Measurements from ENCODE around the gene TMEM263.

Gene TMEM263

DNA sequence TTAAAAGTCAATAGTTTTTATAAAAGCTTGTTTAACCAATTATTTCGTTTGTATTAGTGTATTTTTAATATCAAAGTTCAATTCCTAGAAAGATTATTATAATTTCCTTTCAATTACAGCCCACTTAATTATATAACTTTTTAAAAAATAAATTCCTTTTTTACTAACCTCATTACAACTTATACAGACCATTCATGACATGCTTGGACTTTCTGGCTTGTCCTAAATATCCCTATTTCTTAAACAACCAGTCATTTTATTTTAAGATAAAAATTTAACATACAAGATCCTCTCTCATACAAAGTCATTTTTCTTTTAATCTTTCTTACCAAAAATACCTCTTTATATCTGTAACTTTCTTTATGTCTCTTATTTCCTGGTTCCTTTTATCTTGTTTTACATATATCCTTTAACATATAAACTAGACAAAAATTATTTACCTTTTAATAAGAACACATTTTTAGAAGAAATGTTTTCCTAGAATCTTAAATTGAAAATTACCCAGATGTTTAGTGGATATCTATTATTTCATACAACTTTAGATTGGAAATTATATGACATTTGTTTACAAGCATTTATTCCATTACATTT is 10.4 kb upstream of the TMEM263 start:
- no peak for DNase-seq (ENCODE audit: extremely low read depth in 1 of 2, low read depth in 1 of 2)

DNA sequence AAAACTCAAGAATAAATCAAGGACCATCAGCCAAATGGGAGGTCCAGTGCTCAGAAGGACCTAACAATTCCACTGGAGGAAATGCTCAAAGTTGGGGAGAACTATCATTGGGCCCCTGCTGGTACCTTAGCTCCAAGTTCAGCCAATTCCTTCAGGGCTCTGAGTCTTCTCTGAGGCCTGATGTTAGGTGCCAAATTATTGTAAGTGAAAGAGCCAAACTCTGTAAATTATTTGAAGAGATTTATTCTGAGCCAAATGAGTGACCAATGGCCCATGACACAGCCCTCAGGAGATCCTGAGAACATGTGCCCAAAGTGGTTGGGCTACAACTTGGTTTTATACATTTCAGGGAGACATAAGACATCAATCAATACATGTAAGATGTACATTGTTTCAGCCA is 8.2 kb upstream of the TMEM263 start:
- no peak for DNase-seq (ENCODE audit: extremely low read depth in 1 of 2, low read depth in 1 of 2)

DNA sequence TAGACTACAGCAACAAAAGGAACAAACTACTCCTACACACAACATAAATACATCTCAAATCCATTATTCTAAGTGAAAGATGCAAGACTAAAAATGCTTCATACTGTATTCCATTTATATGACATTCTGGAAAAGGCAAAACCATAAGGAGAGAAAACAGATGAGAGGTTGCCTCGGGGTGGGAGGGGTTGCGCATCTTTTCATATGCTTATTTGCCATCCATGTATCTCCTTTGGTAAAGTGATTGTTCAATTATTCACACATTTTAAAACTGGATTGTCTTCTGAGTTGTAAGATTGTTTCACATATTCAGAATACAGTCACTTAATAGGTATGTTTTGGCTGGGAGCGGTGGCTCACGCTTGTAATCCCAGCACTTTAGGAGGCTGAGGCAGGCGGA is 5.1 kb upstream of the TMEM263 start:
- no peak for DNase-seq (ENCODE audit: extremely low read depth in 1 of 2, low read depth in 1 of 2)

DNA sequence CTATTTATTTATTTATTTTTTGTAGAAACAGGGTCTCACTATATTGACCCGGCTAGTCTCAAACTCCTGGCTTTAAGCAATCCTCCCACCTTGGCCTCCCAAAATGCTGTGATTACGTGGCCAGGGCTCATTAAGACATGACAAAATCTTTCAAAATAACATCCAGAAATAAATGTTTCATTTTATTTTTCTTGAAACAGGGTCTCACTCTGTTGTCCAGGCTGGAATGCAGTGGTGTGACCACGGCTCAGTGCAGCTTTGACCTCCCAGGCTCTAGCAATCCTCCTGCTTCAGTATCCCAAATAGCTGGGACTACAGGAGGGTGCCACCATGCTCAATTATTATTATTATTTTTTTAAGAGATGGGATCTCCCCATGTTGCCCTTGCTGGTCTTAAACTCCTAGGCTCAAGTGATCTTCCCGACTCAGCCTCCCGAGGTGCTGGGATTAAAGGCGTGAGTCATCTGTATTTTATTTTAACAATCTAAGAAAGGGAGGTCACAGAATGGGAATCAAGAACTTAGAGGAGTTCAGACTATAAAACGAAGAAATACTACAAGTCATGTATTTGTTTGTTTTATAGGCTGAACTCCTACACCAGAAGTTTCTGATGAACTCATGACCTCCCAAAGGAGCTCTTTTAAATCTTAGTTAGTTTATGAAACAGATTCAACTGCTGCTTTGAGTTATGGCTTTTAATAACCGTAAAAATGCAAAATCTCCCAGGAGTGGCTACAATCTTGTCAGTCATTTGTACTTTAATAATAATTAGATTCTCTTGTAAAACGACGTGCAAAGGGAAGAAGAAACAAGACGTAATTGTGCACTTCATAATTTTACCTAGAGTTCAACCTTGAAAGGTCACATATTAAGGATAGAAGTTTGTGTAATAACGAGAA is 2.1 kb upstream of the TMEM263 start:
- no peak for DNase-seq (ENCODE audit: extremely low read depth in 1 of 2, low read depth in 1 of 2)

DNA sequence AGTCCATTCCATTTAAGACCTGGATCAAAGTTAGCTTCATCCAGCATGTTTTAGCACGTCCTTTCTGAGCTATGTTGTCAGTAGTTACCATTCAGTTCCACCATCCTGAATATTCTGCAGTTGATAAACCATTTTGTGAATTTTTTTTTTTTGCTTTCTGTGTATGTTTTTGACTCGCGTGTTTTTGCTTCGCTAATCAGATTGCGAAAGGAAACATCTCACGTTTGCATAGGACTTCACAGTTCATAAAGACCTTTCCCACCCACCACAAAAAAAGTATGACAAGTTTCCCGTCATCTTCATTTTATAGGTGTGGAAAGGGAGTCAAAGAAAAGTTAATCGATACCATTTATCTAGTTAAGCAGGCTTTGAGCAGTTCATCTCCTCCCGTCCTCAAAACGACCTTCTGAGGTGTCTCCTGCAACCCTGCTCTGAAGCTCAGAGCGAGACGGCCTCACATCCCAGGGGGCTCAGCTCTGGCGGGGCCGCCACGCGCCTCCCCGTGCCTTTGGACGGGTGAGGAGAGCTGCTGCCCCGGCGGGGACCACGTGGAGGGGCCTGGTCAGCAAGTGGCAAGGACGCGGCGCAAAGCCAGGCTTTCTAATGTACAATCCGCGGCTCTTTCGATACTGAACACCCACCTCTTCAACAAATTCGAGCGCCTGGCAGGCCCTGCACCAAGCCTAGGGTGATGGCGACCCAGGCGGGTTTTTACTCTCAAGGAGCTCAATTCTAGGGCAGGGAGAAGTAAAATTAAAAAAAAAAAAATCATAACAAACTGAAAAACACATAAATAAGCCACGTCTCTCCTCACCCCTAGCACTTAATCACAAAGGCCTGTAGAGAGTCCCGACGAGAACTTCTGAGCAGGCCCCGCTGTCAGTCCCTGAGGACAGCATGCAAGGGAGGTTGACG is 988 bp upstream of the TMEM263 start:
- peak in 1 of 2 donors; percentile 0 for DNase-seq (ENCODE audit: extremely low read depth in 1 of 2, low read depth in 1 of 2)

DNA sequence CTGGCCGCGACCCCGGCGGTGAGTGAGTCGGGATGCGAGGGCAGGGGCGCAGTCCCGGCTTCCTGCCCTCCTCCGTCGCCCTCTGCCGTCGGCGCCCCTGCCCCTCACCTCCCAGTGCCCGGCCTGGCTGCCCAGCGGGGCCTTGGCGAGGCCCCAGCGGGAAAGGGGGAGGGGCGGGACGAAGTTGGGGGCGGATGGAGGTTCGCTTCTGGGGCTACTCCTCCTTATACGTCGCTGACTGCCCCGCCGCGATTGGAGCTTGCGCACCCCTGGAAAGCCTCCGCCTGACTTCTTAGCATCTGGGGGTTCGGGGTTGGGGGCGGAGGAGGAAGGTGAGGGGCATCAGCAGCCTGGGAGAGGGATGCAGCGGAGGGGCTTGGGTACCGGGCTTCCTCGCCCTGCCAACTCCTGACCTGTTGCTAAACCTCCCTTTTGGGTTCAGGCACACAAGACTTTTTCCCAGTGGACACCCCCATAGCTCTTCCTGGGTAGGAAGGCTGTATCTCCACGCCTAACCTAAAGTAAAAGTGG is 406 bp downstream of the TMEM263 start:
- peak; percentile 31 to 55 for DNase-seq (ENCODE audit: extremely low read depth in 1 of 2, low read depth in 1 of 2)

DNA sequence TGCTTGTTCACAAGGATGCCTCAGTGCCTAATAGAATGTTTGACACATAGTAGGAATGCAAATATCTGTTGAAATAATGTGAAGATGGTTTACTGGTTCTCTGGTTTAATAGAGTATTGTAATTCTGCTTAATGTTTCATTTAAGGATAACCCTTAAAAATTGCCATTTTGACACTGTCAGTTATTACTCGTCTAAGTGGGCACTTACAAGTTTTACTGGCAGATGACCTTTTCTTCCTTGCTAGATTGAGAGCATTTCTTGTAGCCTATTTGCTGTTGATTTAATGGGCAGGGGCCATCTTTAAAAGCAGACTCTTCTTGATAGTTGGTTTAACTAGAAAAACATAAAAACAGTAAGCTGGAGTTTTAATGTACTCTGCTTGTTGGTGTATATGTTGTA is 1.9 kb downstream of the TMEM263 start:
- no peak for DNase-seq (ENCODE audit: extremely low read depth in 1 of 2, low read depth in 1 of 2)

DNA sequence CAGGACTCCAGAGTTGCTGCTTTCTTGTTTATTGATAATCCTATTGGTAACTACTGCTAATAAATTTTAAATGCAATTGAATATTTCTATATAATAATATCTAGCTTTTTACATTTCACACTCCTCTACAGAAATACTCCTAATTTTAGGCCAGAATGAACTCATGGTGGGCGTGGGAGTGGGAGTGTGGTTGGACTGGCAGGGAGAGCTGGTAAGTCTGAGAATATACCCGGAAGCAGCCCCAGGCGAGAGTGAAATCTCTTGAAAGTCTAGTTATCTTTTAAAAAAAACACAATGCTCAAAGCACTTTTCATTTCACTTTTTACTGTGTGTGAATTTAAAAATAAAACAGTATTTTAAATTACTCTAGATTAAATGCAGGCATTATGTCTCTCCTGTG is 4.7 kb downstream of the TMEM263 start:
- DNase-seq (ENCODE audit: extremely low read depth in 1 of 2, low read depth in 1 of 2): no peak

DNA sequence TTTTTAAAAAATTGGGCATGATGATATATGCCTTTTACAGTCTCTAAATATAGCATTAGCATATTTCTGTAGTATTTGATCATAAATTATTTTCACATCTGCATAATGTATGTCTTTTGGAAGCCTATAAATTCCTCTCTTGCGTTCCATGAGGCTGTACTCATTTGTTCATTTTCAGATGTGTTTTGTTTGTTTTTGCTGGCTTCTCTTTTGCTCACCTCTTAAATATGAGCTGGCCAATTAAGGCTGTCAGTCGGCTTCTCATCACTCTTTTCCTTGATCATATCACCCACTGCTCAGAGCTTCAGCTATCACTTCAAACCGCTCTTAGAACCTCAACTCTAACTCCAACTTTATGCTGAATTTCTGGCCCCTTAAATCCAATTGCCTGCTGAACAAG is 6.6 kb downstream of the TMEM263 start:
- DNase-seq (ENCODE audit: extremely low read depth in 1 of 2, low read depth in 1 of 2): no peak

DNA sequence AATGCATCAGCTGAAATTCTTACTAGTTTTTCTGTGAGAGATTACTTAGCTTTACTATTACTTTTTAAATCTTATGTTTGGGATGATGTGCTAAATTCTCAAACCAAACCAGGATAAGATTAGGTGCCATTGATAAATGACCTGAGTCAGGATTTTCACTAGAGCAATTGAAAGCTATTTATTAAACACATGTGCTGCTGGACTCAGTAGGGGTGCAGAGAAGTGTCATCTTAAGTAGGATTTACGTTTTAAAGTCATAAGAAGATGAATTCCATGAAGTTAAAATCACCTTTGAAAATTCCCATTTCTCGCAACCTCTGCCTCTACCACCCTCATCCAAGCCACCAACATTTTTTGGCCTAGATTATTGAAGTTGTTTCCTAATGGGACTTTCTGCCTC is 8.8 kb downstream of the TMEM263 start:
- no peak for DNase-seq (ENCODE audit: extremely low read depth in 1 of 2, low read depth in 1 of 2)

DNA sequence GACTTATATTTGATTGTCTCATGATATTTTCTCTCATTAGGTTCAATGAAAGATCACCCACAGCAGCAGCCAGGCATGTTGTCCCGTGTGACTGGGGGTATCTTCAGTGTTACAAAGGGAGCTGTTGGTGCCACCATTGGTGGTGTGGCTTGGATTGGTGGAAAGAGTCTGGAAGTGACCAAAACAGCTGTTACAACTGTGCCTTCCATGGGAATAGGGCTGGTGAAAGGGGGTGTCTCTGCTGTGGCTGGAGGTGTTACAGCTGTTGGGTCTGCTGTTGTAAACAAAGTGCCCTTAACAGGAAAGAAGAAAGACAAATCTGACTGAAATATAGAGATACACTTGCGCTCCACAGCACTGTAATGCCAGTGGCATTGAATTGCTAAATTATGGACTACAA is 15.4 kb downstream of the TMEM263 start:
- no peak for DNase-seq (ENCODE audit: extremely low read depth in 1 of 2, low read depth in 1 of 2)

DNA sequence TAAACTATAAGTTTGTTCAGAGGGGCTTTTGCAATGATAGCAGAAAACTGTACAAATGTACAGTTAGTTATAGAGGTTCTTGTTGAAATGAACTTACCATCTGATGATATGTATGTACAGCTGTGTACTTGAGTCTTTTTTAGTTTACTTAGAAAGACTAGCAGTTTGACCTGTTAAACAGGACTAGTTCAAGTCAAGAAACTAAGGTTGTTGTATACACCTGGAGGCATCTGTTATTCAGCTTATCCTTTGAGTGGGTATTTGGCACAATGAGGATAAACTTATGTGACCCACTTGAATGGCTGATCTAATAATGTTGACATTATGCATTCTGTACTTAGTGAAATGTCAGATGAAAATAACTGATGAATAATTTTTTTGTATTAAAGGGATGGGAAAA is 17.8 kb downstream of the TMEM263 start:
- no peak for DNase-seq (ENCODE audit: extremely low read depth in 1 of 2, low read depth in 1 of 2)

DNA sequence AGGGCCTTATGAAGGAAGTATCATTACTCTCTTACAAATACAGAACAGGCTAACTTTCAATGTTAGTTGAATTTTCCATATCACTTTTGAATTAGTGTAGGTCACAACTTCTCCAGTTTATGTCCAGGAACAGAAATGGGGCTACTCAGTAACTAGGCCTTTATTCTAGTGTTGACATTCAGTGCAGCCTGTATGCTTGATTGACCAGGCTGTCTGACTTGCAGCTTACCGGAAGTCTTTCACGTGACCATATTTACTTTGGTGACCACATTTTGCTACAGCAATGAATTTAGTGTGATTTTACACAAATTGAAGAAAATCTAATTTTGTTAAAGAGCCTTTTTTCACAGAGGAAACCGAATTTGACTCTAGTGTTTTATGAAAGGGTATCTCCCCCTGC is 18.8 kb downstream of the TMEM263 start:
- DNase-seq (ENCODE audit: extremely low read depth in 1 of 2, low read depth in 1 of 2): no peak

DNA sequence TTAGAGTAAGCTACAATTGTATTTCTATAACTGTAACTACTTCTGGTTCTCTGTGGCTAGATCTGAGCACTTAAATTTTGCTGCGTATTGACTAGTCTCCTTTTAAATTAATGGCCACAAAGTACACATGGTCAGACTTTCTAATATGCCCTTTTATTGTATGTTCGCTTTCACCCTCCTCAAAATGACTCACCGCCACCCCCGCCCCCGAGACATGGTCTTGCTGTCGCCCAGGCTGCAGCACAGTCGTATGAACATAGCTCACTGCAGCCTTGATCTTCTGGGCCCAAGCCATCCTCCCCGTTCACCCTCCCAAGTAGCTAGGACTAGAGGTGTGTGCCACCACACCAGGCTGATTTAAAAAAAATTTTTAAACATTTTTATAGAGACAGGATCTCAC is 19.4 kb downstream of the TMEM263 start:
- DNase-seq (ENCODE audit: extremely low read depth in 1 of 2, low read depth in 1 of 2): no peak

DNA sequence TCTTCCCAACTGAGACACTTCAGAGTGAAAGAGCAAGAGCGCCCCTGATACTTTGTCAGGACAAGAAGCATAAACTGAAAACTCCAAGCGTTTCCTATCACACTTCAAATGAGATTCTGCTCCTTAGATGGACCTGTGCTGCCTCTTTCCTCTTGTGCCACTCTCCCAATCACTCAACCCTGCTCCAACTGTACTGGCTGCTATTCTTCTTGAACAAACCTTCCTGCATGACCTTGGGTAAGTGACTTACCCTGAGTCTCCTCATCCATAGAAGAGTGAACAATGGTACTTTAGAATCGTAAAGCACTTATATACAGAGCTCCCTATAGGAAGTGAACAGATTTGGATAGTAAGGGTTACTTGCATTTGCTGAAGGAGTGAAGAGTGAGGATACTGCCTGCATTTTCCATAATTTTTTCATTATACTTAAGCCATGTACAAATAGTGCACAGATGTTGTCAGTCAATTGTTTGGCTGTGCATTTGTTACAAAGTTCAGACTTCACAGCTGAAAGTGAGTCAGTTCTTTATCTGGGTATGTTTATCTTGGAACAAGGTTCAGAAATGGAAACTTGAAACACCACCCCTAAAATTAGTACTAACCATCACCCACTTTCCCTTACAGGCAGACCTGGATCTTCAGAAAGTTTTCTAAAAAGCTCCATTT is 20.4 kb downstream of the TMEM263 start:
- DNase-seq (ENCODE audit: extremely low read depth in 1 of 2, low read depth in 1 of 2): no peak

DNA sequence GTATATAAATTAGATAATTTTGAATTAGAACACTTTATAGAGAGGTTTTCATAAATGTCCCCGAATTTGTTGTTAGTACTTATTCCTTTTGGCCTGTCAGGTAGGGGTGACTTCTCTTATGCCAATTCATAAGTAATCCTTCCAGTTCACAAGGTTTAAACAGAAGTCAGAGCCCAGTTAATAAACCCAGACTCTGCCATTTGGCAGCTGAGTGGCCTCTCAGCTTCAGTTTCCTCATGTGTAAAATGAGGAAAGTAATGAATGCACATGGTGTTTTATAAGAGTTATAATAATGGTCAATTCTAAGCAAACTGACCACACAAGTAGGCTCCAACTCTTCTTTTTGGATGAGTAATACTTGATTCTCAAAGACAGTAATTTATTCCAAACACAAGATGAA is 21.0 kb downstream of the TMEM263 start:
- DNase-seq (ENCODE audit: extremely low read depth in 1 of 2, low read depth in 1 of 2): no peak

DNA sequence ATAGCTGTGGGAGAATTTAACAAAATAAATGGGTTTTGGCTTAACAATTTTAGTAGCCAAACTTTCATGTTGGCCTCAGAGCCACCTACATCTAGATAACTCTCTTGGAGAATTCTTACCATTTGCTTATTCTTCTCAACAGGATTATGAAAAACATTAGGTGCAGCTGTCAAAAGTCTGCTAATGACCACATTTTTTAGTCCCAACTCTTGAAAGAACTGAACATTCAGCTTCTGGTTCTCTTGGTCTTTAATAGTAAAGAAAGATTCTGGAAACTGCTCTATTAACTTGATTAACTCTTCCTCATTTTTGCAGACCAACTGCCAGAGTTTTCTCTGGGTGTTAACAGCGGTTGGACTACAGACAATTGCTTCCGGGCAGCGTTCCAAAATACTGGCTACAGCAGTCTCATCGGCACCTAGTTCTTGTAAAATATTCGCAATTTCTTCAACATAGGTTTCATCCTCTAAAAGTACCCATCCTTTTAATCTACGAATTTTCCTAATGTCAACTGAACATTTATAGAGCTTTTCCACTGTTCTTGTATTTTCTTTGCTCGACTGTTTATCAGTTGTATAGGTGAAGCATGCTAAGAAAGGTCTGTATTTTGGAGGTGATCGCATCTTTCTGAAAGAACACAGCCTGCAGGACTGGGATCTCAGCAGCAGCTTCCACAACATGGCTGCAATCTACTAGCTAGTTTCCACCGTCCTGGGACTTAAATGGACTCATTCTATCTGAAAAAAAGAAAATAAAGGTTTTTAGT is 22.5 kb downstream of the TMEM263 start:
- no peak for DNase-seq (ENCODE audit: extremely low read depth in 1 of 2, low read depth in 1 of 2)

DNA sequence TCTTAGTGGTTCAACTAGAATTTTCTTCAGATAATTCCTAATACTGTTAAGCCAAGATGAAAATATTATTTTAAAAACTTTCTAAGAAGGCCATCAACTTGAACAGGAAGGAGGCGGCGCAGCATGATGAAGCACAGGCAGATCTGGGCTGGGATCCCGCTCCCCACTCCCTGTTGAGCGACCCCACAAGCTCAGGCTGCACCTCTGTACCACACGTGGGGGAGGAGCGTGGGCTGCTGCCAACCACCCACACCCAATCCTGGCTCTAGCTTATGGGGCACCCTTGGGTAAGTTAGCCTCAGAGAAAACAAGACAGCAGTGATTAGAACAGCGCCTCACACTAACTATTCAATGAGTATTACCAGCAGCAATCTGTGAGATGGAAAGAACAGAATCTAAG is 25.2 kb downstream of the TMEM263 start:
- DNase-seq (ENCODE audit: extremely low read depth in 1 of 2, low read depth in 1 of 2): no peak

DNA sequence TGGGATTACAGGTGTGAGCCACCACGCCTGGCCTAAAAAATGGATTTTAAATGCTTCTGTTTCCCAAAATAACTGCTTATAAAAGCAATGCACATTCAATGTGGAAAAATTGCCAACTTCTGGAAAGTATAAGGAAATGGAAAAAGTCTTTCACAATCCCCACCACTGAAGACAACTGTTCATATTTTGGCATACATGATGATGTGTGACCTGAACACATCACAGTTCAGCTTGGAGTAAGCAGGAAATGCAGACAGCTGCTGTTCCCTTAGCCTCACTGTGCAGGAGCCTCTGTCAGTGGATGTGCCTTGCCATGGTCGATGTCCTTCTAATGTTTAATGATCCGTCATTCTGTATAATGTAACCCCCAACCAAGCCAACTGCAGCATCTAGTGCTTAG is 26.1 kb downstream of the TMEM263 start:
- no peak for DNase-seq (ENCODE audit: extremely low read depth in 1 of 2, low read depth in 1 of 2)

DNA sequence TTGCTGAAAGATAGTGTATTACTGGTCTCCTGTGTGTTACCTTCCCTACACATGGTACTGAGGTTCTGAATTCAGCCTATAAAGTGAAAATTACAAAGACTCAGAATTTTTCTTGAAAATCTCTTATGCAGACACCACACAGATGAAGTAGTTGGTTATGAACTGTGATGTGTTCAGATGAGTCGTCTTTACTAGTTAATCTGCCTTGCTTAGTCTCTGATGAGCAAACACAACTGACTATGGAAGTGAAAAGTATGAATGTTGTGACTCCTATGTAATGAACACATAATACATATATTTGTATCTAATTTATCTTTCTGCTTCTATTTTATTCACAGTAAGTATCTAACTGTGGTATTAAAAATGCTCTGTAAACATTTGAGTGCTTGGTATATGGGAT is 26.5 kb downstream of the TMEM263 start:
- no peak for DNase-seq (ENCODE audit: extremely low read depth in 1 of 2, low read depth in 1 of 2)

Measured in stimulated activated CD8-positive, alpha-beta memory T cell treated with anti-CD3 and anti-CD28 coated beads, Interleukin-7, amount 100 ng/mL, for 48 hours (primary cell).